ENCODE data around the gene CDH8. TPM values are rescaled to one million over a fixed set of nuclear protein-coding genes. Genes with fewer than 3 reads are reported as not detected.
"Not testable (repeated sequence)": the region's sequence is repeated elsewhere in the genome, so short reads cannot be mapped to it uniquely, and the experiment has no call there.

Gene CDH8
- total RNA-seq, 1 experiment from 2014 or later: 1.6 TPM

DNA sequence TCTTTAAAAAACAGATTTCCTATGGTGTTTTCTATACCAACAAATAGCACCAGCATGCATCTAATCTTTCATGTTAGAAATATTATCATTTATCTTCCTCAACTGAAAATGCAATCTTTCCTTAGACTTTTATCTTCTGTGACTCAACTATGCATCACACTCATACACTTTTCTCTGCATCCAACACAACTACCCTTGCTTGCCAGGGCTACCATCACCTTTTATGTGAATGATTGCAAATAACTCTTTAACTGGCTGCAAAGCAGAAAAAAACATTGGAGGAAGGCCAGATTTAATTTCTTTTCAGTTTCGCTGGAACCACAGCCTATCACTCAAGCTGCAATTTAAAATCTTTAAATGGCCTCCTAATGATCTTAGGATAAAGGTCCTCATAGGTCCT lies 212.9 kb downstream of the CDH8 start:
- no peak for DNase-seq (ENCODE audit: low read depth, low spot score)
- in situ Hi-C loops (cut with HindIII; ENCODE audit: low pct_unique_long_range_greater_than_20kb, low sequenced_read_pairs): no loop called here

DNA sequence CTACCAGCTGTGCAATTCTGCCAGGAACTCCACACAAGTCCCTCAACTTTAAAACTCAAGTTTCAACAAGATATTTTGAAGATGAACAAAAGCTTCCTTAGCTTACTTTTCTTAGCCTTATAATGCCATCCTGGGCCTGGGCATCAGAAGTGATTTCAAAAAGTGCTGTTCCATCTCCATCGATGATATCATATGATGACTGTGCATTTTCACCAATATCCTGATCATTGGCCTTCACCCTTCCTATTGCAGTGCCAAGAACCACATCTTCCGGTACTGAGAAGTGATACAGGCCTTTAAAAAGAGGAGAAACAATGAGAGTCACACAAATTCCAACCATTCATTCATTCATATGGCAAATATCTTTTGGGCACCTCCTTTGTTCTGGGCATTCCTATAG lies 215.4 kb downstream of the CDH8 start:
- DNase-seq (ENCODE audit: low read depth, low spot score): no peak
- in situ Hi-C loops (cut with HindIII; ENCODE audit: low pct_unique_long_range_greater_than_20kb, low sequenced_read_pairs): no loop called here

DNA sequence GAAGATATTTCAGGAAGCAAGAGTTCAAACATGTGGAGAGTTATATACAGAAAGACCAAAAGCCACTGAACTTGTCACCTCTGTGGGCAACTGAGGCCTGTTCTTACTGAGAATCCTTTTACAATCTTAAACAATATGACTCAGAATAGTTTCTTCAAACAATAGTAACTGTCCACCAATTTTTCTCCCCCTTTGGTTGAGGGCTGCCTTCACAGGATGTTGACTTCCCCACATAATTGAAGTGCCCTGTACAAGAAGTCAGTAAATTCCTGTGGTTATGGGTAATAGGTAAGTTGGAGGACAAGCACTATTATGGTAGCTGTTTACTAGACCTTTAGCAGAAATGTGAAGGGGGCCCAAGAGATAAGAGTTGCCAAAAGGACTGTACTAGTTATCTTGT lies 215.8 kb downstream of the CDH8 start:
- no peak for DNase-seq (ENCODE audit: low read depth, low spot score)
- in situ Hi-C loops (cut with HindIII; ENCODE audit: low pct_unique_long_range_greater_than_20kb, low sequenced_read_pairs): no loop called here

DNA sequence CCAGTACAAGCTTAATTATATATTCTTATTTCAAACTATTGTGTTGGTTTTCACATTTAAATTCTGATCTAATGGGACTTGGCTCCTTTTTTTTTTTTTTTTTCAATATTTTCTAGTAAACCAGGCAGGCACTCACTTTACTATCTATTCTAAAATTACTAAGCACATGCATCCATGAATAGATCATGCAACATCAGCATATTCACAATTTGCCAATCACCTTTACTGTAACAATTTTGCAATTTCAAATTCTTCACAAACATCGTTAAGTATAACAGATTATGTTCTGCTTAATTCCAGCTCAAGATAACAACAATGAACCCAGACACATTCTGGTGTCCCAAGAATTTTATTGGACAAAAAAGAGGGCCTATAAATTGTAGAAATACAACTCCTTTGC lies 217.4 kb downstream of the CDH8 start:
- in situ Hi-C loops (cut with HindIII; ENCODE audit: low pct_unique_long_range_greater_than_20kb, low sequenced_read_pairs): no loop called here

DNA sequence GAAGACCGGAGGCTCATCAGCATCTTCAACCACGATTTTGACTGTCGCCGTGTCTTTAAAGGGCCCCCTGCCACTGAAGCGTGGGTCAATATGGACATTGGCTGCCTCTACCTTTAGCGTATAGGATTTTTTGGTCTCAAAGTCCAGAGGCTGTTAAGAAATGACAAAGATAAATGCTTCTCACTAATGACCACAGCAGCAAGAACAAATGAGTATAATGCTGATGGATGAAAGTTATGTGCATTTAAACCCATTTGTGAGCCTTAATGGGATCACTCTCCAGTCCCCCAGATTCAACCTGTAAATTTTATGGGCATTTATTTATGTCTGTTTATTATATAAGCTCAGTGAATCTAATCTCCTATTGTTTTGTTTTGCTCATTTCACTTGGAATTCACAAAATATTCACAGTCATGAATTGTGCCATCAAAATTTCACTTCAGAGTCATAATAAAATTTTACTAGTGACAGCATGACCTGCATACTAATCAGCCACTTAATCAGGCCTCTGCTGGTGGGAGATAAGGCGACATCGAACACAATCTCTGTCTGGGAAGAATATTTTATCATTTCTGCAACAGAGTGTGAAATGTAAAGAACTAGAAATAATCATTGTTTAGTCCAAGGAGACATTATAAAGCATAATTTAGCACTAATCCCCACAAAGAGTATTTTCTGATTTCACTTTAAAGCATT lies 218.5 kb downstream of the CDH8 start:
- in situ Hi-C loops (cut with HindIII; ENCODE audit: low pct_unique_long_range_greater_than_20kb, low sequenced_read_pairs): no loop called here
- DNase-seq (ENCODE audit: low read depth, low spot score): no peak

More for the DNA sequence above, 217.4 kb downstream of the CDH8 start:
- DNase-seq (ENCODE audit: low read depth, low spot score): no peak

DNA sequence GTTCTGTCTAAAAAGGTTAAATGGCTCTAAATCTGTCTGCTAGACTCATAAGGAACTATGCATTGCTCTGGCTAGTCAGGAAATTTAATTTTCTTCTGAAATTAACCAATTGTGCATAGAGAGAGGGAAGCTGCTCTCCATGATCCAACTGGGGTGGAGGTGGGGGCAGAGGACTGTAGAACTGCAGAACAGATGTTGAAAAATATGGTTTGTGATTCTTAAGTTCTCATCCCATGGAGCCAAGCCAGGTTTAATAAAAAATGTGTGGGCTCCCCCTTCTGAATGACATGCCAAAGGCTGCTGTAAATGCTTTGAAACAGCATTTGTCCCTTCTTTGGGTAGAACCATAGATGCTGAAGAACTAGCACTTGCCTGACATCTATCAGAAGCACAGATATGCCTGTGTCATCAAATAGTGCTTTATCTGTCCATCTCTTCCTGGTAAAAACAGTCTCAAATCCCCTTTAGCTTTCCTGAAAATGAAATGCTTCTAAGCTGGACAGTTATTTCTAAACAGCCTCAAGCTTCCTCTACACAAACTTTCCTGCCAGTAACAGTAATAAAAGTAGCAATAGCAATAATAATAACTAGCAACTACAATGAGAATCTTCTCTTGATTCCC lies 221.4 kb downstream of the CDH8 start:
- DNase-seq (ENCODE audit: low read depth, low spot score): no peak
- in situ Hi-C loops (cut with HindIII; ENCODE audit: low pct_unique_long_range_greater_than_20kb, low sequenced_read_pairs): no loop called here

DNA sequence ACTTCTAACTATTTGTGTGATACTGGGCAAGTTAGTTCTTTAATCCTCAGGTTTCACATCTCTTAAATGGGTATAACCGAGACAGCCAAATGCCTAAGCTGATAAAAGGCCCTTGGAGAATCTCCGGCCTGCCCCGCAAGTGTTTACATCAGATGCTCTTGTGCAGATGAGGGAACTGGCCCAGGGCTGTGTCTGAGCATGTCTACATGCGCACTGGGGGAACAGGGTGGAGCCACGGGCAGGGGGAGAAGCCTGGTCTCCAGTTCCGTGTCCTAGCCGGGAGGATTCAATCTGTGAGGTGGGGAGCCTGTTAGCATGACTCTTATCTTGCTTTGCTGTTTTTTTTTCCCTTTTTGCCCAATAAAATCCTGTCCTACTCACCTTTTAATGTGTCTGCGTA lies 222.9 kb downstream of the CDH8 start:
- peak; percentile 36 for DNase-seq (ENCODE audit: low read depth, low spot score)
- in situ Hi-C loops (cut with HindIII; ENCODE audit: low pct_unique_long_range_greater_than_20kb, low sequenced_read_pairs): no loop called here

DNA sequence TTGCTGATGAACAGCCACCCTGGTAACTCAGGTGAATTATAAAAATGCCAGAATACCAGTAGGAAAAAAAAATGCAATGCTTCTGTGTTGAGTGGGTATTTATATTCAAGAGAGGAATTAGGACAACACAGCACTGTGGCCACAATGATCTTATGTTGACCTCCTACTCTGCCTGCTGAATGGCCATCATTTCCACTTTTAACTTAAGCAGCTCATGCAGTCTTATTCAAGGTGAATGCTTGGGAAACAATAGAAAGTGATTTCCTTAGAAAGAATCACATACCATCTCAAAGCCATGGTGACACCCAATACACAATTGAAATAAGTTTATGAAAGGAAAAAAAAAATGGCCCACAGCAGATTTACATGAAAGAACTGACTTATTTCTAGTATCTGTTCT lies 224.0 kb downstream of the CDH8 start:
- no peak for DNase-seq (ENCODE audit: low read depth, low spot score)
- in situ Hi-C loops (cut with HindIII; ENCODE audit: low pct_unique_long_range_greater_than_20kb, low sequenced_read_pairs): no loop called here

DNA sequence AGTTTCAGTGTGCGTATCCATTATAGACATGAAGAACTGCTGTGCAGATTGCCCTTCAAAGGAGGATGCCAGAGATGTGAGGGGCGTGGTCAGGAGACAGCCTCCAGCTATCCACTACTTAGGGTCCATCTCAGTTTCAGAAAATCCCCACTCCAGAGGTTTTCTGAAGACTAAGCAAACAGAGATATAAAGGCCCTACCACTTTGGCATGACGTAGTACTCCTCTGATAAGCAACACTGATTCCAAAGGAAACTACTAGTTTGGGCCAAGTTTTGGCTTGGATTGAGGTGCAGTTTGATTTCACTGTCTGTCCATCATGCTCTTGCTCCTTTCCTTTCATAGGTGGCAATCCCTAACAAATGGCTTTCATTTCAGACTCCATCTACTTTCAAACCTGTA lies 228.7 kb downstream of the CDH8 start:
- no peak for DNase-seq (ENCODE audit: low read depth, low spot score)
- in situ Hi-C loops (cut with HindIII; ENCODE audit: low pct_unique_long_range_greater_than_20kb, low sequenced_read_pairs): no loop called here

DNA sequence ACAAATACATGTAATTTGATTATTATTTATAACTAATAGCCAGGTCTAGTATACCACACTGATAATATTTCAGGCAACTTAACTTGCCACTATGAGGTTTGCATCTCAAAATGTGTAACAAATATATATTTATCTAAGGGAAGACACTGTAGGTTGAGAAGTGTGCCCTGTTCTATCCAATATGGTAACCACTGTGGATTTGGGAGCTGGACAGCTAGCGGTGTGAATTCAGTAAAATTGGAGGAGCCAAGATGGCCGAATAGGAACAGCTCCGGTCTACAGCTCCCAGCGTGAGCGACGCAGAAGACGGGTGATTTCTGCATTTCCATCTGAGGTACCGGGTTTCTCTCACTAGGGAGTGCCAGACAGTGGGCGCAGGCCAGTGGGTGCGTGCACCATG lies 235.0 kb downstream of the CDH8 start:
- DNase-seq (ENCODE audit: low read depth, low spot score); in situ Hi-C loops (cut with HindIII; ENCODE audit: low pct_unique_long_range_greater_than_20kb, low sequenced_read_pairs): not testable (repeated sequence)

DNA sequence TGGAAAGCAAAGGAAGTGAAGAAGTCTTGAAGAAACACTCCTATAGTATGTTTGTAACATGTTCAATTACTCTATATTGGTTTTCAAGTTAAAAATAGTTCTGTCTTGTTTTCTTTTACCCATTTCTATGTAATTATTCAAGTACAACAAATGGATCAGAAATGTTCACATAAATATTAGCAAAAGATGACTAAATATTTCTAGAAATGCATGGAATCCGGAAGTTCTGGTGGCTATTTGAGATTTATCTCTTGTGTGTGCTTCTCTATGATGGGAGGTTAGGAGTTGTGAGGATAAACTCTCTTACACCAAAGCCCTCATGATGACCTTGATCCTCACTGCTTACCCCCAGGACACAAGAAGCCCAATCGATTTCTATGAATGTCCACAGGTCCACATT lies 237.5 kb downstream of the CDH8 start:
- no peak for DNase-seq (ENCODE audit: low read depth, low spot score)
- in situ Hi-C loops (cut with HindIII; ENCODE audit: low pct_unique_long_range_greater_than_20kb, low sequenced_read_pairs): no loop called here

DNA sequence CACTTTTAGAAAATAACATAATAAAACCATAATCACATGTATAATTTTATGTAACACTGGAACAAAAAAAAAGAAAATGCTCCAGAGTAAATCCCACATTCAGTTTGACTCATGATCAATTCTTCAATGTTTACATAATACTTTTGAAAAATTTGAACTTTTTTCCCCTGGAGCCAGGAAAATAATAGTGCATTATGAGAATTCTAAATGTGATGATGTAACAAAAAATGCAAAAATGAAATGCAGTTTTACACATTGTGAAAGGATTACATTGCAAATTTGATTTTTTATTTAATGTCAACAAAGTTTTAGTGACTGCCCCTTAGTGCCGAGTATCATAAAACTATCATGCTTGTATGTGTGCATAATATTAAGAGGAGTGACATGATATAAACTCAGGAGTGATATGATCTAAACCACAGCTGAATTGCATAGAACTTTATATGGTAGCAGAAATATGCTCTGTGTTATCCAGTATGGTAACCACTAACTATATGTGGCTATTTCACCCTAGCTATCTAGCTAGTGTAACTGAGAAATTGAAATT lies 238.2 kb downstream of the CDH8 start:
- in situ Hi-C loops (cut with HindIII; ENCODE audit: low pct_unique_long_range_greater_than_20kb, low sequenced_read_pairs): no loop called here
- DNase-seq (ENCODE audit: low read depth, low spot score): no peak

DNA sequence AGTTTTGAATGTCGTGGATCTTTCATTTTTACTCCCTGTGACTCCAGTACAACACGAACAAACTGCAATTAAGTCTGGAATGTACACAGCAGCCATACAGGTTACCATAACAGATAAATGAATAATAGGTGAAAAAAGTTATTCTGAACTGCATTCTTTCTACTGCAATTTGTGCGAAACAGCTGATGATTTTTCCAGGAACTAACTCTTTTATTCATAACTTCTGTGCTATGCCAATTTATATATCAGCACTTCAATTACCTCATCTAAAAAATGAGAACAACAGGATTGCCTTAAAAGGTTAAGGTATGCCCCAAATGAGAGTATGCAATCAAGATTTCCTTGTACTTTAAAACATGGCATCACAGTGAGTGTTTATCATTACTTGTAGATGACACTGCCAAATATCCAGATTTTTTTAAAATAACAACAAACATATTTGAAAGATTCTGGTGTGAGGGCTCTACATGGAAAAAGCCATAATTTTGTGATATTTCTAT lies 238.9 kb downstream of the CDH8 start:
- DNase-seq (ENCODE audit: low read depth, low spot score): no peak
- in situ Hi-C loops (cut with HindIII; ENCODE audit: low pct_unique_long_range_greater_than_20kb, low sequenced_read_pairs): no loop called here

DNA sequence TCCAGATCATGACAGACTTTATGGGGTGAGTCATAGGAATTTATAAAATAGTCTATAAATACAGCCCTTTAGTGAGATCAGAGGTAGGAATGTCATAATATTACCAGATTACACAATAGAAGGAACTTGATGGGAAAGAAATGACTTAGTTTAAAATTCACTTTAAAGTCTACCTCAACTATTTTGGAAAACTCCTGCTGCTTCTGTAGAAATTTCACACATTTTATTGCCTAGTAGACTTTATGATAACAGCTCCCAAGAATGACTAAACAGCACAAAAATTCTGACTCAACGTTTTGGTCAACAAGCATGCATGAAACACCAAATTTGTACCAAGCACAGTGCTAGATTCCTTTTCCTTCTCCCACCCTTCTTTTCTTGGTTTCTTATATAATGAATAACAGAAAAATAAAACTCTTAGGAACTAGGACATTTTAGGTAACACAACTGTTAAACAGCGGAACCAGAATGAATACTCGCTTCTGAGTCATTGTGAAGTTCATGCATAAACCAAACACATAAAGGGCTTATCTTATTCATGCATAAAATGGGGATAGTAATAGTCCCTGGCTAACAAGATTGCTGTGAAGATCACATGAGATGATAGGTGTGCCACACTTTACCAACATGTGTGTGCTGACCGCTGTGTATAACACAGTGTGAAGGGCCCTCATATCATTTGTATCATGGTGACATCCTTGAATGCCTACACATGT lies 243.9 kb downstream of the CDH8 start:
- in situ Hi-C loops (cut with HindIII; ENCODE audit: low pct_unique_long_range_greater_than_20kb, low sequenced_read_pairs): no loop called here

DNA sequence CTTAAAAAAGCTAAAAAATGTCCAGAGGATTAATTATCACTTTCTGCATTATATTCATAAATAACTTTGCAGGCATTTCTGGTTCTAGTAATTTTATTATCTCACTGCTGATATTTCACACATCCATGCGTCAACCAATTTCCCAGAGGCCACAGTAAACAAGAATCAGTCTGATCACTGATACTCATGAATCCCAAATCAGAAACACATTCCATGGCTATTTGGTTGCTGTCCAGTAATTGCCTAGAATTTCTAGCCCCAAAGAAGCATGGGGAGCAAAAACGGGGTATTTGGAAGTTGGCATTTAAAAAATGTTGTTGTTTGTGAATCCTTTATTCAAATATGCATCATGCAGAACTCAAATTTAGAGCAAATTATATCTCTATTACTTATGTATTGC lies 244.8 kb downstream of the CDH8 start:
- no peak for DNase-seq (ENCODE audit: low read depth, low spot score)
- in situ Hi-C loops (cut with HindIII; ENCODE audit: low pct_unique_long_range_greater_than_20kb, low sequenced_read_pairs): no loop called here

More for the DNA sequence above, 243.9 kb downstream of the CDH8 start:
- no peak for DNase-seq (ENCODE audit: low read depth, low spot score)

DNA sequence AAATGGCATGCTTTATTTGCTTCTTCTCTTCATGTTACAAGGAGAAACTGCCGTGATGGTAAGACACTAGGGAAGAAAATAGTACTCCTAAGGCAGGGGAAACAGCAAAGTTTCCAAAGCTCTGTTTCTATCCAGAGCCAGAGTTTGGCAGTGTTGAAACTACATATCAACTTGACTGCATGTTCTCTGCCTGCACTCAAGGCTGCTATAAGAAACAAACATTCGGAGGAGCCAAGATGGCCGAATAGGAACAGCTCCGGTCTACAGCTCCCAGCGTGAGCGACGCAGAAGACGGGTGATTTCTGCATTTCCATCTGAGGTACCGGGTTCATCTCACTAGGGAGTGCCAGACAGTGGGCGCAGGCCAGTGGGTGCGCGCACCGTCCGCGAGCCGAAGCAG lies 254.4 kb downstream of the CDH8 start:
- DNase-seq (ENCODE audit: low read depth, low spot score); in situ Hi-C loops (cut with HindIII; ENCODE audit: low pct_unique_long_range_greater_than_20kb, low sequenced_read_pairs): not testable (repeated sequence)

DNA sequence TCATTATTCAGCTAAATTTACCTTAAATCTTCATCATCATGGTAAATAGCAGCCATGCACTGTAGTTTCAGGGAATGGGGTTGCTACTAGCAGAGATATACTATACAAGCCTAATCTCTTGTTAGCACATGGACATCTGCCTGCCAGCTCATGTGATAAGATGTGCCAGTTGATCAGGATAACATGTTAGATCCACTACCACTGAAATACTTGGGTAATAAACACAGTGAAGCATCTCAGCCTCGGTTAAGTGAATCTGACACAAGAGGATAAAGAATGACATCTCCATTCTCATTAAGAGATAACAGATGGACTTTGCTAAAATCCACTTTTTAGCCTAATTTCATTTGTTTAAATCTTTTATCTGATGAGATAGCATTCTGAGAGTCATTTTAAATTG lies 256.1 kb downstream of the CDH8 start:
- DNase-seq (ENCODE audit: low read depth, low spot score): no peak

DNA sequence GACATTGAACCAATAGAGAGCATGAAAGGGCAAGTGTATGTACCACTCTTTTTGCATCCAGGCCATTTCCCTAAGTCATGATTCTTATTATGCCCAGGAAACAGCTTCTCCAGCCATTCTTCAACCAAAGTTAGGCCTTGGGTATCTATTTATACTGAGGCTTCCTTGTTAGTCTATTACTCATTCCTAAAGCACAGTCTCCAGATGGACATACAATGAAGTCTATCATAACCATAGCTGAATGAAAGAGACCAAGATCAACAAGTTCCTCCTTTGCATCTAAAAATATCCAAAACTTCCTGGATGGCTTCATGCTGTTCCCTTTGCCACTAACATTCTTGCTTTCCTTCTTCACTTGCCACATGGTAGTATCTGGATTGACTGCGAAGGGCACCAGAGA lies 265.9 kb downstream of the CDH8 start:
- in situ Hi-C loops (cut with HindIII; ENCODE audit: low pct_unique_long_range_greater_than_20kb, low sequenced_read_pairs): no loop called here
- no peak for DNase-seq (ENCODE audit: low read depth, low spot score)

More for the DNA sequence above, 256.1 kb downstream of the CDH8 start:
- in situ Hi-C loops (cut with HindIII; ENCODE audit: low pct_unique_long_range_greater_than_20kb, low sequenced_read_pairs): no loop called here

All from SK-MEL-5 (cell line).